WTC11 (cell line): ENCODE results near the gene TAS2R9.

Source experiments
- CREB1 ChIP-seq: sonication (generic); formaldehyde crosslinking; IDR thresholded peaks from 2 replicates; pipeline ENCODE4 v1.8.0; 2023; ENCODE audit warnings: mild to moderate bottlenecking, missing genetic modification reagents
- CTCF ChIP-seq: fragments of 200-600 bp; IDR thresholded peaks from 2 replicates; pipeline ENCODE4 v1.8.0; 2022; ENCODE audit warnings: antibody characterized with exemption
- E2F1 ChIP-seq: sonication (generic); formaldehyde crosslinking; IDR thresholded peaks from 2 replicates; pipeline ENCODE4 v1.8.0; 2022; ENCODE audit warnings: mild to moderate bottlenecking, missing genetic modification reagents
- E2F5 ChIP-seq: sonication (generic); formaldehyde crosslinking; IDR thresholded peaks from 2 replicates; pipeline ENCODE4 v1.8.1; 2022; ENCODE audit warnings: mild to moderate bottlenecking, moderate library complexity, missing genetic modification reagents
- ELF4 ChIP-seq: sonication (generic); formaldehyde crosslinking; IDR thresholded peaks from 2 replicates; pipeline ENCODE4 v1.8.1; 2022; ENCODE audit warnings: low read depth, mild to moderate bottlenecking, moderate library complexity, missing genetic modification reagents
- FOXJ3 ChIP-seq: sonication (generic); formaldehyde crosslinking; IDR thresholded peaks from 2 replicates; pipeline ENCODE4 v1.9.0; 2021; ENCODE audit warnings: missing genetic modification reagents, mild to moderate bottlenecking, borderline replicate concordance
- HMGXB4 ChIP-seq: sonication (generic); formaldehyde crosslinking; IDR thresholded peaks from 2 replicates; pipeline ENCODE4 v1.8.1; 2023; ENCODE audit warnings: mild to moderate bottlenecking, moderate library complexity, missing genetic modification reagents
- JUN ChIP-seq: sonication (generic); formaldehyde crosslinking; IDR thresholded peaks from 2 replicates; pipeline ENCODE4 v1.8.0; 2023; ENCODE audit warnings: mild to moderate bottlenecking, missing genetic modification reagents
- MAX ChIP-seq: sonication (generic); formaldehyde crosslinking; IDR thresholded peaks from 2 replicates; pipeline ENCODE4 v1.8.0; 2022; ENCODE audit warnings: mild to moderate bottlenecking, missing genetic modification reagents
- TP53 ChIP-seq: sonication (generic); formaldehyde crosslinking; IDR thresholded peaks from 2 replicates; pipeline ENCODE4 v1.8.1; 2023; ENCODE audit warnings: mild to moderate bottlenecking, missing genetic modification reagents
- USF2 ChIP-seq: sonication (generic); formaldehyde crosslinking; IDR thresholded peaks from 2 replicates; pipeline ENCODE4 v1.8.1; 2023; ENCODE audit warnings: mild to moderate bottlenecking, missing genetic modification reagents, moderate library complexity
- ZBTB43 ChIP-seq: sonication (generic); formaldehyde crosslinking; IDR thresholded peaks from 2 replicates; pipeline ENCODE4 v1.8.1; 2023; ENCODE audit warnings: mild to moderate bottlenecking, missing genetic modification reagents
- ZNF138 ChIP-seq: sonication (generic); formaldehyde crosslinking; conservative IDR thresholded peaks from 2 replicates; pipeline ENCODE4 v1.8.1; 2022; ENCODE audit warnings: mild to moderate bottlenecking, moderate library complexity, missing genetic modification reagents
- ZNF263 ChIP-seq: sonication (generic); formaldehyde crosslinking; IDR thresholded peaks from 2 replicates; pipeline ENCODE4 v1.8.1; 2022; ENCODE audit warnings: low read depth, mild to moderate bottlenecking, moderate library complexity, missing genetic modification reagents

GRCh38 chr12:10849425-10849878 is 39.5 kb upstream of the TAS2R9 start, which contains the start of gene PRR4:
- no peak for TF ChIP-seq MAX (CRISPR knock-in tag)
- no peak for TF ChIP-seq USF2 (CRISPR knock-in tag)
- TF ChIP-seq CTCF: no peak
- TF ChIP-seq TP53: no peak
- TF ChIP-seq E2F1 (CRISPR knock-in tag): no peak
- no peak for TF ChIP-seq ZNF263 (CRISPR knock-in tag)
- no peak for TF ChIP-seq JUN (CRISPR knock-in tag)
- TF ChIP-seq ZNF138 (CRISPR knock-in tag): no peak
- TF ChIP-seq ZBTB43 (CRISPR knock-in tag): no peak
- TF ChIP-seq E2F5 (CRISPR knock-in tag): no peak
- TF ChIP-seq HMGXB4 (CRISPR knock-in tag): no peak
- TF ChIP-seq FOXJ3: no peak
- TF ChIP-seq ELF4: no peak
- TF ChIP-seq CREB1 (CRISPR knock-in tag): no peak
